DMS114 treated with DMSO at 0.1 percent for 48 hours (cell line): ENCODE measurements around the gene PTPN9.
A peak's percentile ranks its signal among the peaks of the same experiment; 100 is the strongest.
"Not testable (repeated sequence)": the region's sequence is repeated elsewhere in the genome, so short reads cannot be mapped to it uniquely, and the experiment has no call there.

Experiments
- DNase-seq: peaks from one replicate; lab custom pipeline; 2025; ENCODE audit not compliant: unreplicated experiment; lab: John Stamatoyannopoulos, UW

The PTPN9 gene

DNA sequence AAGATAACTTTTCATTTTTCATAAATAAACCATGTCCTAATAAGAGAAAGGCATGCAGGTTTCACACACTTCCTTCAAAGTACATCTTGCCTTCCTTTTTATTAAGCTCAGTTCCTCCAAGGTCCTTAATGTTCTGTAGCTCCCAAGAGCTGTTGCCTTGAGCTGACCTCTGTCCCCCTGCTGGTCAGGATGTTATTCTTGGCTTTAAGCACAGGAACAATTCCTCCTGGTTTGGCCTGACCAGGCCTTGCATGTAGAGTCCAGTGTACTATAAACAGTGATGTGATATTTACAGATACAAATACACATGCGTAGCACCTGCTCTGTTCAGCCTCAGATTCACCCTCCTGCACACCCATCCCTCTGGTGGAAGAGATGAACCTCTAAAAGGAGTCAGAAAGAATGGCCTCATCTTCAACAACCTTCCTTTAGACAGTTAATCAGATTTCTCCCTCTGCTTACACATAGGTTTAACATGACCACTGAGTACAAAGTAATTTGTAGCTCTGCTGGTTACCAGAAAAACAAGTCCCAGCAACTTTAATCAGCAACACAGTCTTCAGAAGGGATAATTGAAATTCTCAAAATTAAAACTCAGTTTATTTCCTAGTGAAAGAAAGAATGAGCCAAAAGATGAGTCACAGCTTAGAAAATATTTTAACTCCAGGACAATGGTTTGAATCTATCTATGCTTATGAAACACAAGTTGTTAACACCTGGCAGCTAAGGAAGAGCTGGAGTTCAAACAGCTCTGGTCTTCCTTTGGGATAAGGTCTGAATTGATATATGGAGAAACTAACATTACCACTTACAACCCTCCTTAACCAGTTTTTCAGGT lies 46.5 kb downstream of the PTPN9 start:
- DNase-seq: no peak

GRCh38 chr15:75531041-75531450 lies 48.1 kb downstream of the PTPN9 start:
- DNase-seq: no peak

DNA sequence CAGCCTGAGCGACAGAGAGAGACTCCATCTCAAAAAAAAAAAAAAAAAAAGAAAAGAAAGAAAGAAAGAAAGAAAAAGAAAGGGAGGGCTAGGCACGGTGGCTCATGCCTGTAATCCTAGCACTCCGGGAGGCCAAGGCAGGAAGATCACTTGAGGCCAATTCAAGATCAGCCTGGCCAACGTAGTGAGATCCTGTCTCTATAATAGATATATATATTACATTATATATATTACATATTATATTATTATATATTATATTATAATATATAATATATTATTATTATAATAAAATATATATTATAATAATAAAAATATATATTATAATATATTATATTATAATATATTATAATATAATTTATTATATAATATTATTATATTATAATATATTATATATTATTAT lies 48.9 kb downstream of the PTPN9 start:
- DNase-seq: no peak

DNA sequence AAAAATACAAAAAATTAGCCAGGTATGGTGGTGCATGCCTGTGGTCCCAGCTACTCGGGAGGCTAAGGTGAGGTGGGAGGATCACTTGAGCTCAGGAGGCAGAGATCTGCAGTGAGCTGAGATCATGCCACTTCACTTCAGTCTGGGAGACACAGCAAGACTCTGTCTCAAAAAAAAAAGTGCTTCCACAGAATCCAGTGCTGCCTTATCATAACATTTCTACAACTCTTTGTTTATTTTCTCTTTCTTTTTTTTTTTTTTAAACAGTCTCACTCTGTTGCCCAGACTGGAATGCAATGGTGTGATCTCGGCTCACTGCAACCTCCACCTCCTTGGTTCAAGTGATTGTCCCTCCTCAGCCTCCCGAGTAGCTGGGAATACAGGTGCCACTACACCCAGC lies 53.4 kb downstream of the PTPN9 start:
- DNase-seq: not testable (repeated sequence)

DNA sequence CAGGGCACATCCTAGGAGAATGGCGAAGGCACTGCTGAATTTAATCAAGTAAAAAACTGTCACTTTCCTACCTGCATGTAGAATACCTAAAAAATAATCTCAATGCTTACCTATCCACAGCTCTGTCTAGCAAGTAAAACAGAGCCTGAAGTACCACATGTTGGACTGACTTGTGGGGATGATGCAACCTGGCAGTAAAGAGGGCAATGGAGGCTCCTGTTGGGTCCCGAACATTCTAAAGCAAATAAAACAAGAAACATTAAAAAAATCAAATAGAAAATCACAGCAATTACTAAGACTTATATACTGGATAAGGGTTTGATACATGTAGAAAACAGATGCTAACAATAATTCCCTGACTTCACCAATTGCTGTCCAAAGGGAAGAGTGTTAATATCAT lies 56.1 kb downstream of the PTPN9 start:
- DNase-seq: no peak

DNA sequence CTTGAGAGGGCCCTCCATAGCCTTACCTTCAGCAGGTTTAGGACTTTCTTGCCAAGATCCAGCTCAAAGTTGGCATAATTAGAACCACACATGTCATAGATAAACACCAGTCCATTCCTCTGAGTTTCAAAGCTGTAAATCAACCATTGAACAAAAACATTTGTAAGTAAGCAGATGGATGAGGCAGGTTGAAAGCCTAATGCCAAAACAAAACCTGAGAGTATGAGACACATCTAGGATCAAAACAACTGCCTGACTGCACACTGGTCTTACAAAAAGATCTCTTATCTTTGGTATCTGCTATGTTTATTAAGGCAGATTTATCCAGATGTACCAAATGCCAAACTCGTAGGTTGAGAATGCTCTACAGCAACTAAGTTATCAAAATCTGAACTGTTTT lies 61.9 kb downstream of the PTPN9 start:
- no peak for DNase-seq

- DNase-seq: peak; percentile 61
Observed at GRCh38 chr15:75508840-75509532, 70.1 kb downstream of the PTPN9 start.

- DNase-seq: no peak
Observed at GRCh38 chr15:75502360-75502759, 76.8 kb downstream of the PTPN9 start.

DNA sequence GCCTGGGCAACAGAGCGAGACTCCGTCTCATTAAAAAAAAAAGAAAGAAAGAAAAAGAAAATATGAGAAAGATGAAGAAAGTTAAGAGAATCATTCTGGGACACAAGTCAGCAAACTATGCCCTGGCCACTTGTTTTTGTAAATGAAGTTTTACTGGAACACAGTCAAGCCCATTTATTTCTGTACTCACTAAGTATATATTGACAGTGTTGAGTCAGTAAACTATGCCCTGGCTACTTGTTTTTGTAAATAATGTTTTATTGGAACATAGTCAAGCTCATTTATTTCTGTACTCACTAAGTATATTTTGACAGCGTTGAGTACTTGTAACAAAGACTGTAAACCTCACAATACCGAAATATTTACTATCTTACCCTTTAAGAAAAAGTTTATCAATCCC lies 85.4 kb downstream of the PTPN9 start:
- no peak for DNase-seq

- no peak for DNase-seq
Observed at GRCh38 chr15:75483961-75484360, 95.2 kb downstream of the PTPN9 start.

DNA sequence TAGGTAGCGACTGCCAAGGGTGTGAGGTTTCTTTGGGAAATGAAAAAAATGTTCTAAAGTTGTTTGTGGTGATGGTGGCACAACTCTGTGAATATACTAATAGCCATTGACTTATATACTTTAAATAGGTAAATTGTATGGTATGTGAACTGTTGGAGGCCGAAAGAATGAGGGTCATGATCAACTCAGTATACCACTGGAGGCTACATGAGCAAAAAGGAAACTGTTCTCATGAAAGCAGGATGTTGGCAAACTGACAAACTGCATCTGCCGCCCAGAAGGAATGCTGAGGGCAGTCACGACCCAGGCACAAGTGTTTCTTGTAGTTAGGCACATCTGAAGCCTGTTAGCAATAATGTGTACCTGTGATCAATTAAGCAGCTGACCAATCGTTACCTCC lies 95.6 kb downstream of the PTPN9 start:
- DNase-seq: not testable (repeated sequence)

GRCh38 chr15:75483106-75483505 lies 96.0 kb downstream of the PTPN9 start:
- DNase-seq: no peak

DNA sequence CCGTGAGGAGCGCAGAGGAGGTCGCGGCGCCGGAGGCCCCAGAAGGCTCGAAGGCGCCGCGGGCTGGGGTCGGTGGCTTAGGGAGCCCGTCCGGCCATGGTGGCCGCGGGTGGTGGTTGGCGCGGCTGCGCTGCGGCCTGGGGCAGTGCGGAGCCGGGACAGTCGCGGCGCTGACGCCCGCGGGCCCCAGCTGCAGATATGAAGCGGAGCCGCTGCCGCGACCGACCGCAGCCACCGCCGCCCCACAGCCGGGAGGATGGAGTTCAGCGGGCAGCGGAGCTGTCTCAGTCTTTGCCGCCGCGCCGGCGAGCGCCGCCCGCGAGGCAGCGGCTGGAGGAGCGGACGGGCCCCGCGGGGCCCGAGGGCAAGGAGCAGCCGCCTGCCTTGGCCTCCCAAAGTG lies 98.7 kb downstream of the PTPN9 start:
- DNase-seq: not testable (repeated sequence)

GRCh38 chr15:75479670-75480069 lies 99.4 kb downstream of the PTPN9 start:
- no peak for DNase-seq

DNA sequence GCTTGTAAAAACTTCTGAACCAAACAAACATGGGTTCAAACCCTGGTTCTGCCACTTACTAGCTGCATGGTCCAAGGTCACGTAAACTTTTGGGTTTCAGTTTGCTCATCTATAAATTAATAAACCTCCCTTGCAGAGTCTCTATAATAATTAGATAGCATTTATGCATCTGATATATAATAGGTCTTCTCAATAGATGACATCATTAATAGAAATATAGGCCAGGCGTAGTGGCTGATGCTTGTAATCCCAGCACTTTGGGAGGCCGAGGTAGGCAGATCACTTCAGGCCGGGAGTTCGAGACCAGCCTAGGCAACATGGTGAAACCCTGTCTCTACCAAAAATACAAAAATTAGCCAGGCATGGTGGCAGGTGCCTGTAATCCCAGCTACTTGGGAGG lies 102.0 kb downstream of the PTPN9 start:
- not testable (repeated sequence) for DNase-seq

GRCh38 chr15:75468913-75469598 lies 110.1 kb downstream of the PTPN9 start:
- DNase-seq: no peak

- no peak for DNase-seq
Observed at GRCh38 chr15:75460646-75461045, 118.5 kb downstream of the PTPN9 start.

- DNase-seq: no peak
Observed at GRCh38 chr15:75459581-75459980, 119.5 kb downstream of the PTPN9 start.

GRCh38 chr15:75456710-75457109 lies 122.4 kb downstream of the PTPN9 start:
- DNase-seq: peak; percentile 38

- DNase-seq: peak; percentile 61
Observed at GRCh38 chr15:75455982-75456531, 123.1 kb downstream of the PTPN9 start.

GRCh38 chr15:75455424-75455981 lies 123.6 kb downstream of the PTPN9 start:
- DNase-seq: peak; percentile 77
